Suppressor macrophage (primary cell): Measurements from ENCODE around the gene SPATS2.
A peak's percentile ranks its signal among the peaks of the same experiment; 100 is the strongest.

Source experiments
- DNase-seq, 4 experiments: peaks; one replicate each; pipeline ENCODE4 v3.0.0-alpha.2; 2020 to 2022

Gene SPATS2

DNA sequence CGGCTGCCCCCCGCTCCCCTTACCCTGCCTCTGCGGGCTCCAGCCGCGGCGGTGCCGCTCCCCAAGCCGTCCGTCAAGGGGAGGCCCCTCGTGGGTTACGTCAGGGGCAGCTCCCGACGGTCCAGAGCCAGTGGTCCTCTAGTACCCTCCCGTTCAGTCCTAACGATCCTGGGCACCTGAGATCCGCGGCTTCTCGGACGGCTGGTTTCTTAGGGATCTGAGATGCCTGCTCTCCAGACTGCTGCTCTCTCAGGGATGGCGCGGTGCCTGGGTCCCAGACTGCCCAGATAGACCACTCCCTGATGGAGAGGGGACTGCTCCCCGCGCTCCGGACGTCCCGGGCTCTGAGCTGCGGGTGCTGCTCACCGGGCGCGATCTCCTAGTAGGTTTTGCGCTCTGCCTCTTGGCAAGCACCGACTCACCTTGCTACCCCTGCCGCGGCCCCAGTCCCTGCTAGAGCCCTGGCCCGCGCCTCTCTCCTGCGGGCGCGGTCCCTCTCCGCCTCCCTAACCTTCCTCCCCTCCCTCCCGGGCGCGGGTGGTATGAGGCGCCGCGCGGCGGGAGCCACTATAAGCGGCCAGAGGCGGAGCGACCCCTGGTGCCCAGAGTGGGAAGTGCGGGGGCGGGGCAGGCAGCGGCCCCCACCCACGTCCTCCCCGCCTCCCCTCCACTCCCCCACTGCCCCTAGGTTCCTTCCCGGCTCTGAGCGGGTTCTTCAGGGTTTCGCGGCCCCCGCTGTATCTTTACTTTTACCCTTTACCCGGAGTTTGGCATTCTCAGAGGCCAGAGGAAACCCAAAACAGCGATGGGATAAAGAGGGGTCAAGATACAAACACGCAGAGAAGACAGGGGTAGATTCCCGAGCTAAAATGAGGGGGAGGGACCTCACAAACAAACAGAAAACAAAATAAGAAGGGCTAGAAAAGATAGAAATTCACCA lies 30.3 kb upstream of the SPATS2 start, which contains the start of gene C1QL4:
Gene C1QL4 (minus strand): TSS at position 544 of the 940 bp plus-strand sequence. CDS start 711 bp downstream, outside the sequence.
- peak; percentile 73 to 90 (median 84) for DNase-seq

DNA sequence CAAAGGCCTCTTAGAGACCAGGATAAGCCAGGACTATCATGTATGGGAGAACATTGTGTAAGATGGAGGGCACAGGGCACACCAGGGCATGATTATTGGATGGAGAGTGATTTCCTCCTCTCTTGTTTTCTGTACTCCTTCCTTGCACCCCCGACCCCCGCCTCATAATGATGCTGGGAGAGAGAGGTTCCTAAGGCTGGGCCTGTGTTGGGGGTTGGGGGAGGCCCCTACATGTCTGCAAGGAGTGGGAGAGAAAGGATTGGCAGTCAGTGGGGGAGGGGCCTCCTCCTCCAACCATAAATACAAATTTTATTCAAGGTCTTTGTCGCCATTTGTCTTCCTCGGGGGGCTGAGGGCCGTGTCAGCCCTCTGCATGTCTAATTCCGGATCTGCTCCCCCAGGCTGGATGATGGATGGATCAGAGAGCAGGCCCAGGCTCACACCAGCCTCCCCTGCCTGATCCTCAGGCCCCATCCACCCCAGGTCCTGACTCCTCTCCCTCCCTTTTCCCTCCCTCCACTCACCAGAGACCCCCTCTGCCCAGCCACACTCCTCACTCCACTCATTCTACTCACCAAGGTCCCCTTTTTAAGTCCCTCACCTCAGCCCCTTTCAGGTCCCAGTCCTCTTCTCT lies 28.3 kb upstream of the SPATS2 start:
- no peak for DNase-seq

DNA sequence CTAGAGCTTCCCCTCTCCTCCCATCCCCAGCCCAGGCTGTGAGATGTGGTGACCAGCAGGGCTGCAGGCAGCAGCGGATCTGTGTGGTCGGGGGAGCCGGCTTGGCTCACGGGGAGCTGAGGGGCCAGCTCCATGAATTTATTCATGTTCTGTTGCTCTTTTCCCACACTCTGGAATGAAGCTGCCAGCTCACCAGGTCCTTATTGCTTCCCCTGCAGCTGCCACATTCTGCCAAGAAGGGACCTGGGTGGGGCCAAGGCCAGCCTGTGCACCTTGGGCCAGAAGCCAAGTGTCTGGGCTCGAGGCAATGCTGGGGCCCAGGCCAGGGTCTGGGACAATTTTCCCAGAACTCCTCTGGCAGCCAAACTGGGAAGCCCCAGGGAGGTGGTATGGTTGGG lies 27.8 kb upstream of the SPATS2 start:
- no peak for DNase-seq

DNA sequence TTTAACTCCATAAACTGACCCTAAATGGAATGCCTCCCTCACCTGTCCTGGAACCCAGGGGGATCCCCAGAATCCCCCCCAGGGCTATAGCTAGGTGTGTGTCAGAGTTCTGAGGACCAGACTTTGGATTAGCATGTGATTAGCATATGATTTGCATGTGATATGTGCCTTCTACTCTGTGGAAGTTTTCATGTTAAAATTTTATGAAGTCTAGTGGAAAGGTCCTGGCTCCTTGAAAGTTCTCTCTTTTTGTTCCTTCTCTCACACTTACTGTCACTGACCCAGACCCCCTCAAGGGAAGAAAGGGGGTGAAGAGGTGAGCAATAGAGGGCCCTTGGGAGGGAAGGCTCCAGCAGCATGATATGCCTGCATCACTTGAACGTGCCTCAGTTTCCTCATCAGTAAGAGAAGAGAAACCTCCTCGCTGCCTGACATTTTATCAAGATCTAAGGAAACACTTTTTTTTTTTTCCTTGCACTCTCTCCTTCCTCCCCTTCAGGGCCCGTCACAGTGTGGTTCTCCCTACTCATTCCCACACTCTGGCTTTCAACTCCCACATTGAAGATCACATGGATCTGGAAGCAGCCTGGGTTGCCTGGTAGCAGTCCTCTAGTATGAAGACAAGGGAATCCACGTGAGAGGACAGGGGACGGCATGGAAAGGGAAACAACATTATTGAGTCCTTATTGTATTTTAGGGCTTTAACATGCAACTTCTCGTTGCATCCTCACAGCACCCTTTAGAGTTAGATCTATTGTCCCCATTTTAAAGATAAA lies 27.0 kb upstream of the SPATS2 start:
- no peak for DNase-seq

DNA sequence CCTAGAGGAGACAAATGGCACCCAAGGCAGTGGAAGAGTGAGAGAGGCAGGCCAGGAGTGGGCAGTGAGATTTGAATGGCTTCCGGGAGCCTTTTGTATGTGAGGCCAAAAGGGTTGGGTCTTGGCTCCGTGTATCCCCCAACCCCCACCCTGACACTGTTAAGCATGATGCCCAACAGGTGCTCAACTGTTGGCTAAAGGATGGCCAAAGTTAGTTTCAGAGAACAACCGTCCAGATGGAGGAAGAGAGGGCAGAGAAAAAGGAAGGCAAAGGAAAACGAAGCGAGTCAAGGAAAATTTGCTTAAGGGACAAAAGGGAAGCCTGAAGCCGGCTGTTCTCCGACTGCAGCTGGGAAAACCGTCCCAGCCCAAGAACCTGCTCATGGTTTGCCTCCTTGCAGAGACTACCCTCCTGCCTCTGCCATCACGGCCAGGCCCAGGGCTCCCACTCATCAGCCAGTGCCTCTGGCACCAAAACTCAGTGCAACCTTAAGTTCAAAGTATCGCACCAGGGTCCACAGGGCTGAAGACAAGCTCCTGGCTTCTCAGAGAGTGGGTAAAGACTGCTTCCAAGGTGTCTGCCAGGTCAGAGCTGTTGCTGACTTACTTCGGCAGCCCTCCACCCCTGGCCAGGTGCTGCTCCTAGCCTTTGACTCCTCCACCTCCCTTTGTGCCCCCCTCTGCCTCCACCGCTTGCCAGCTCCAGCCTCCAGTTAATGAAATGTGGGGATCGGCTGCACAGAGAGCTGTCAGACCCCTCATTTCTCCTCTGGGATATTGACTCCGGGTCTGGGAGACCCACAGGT lies 26.1 kb upstream of the SPATS2 start:
- DNase-seq: no peak

DNA sequence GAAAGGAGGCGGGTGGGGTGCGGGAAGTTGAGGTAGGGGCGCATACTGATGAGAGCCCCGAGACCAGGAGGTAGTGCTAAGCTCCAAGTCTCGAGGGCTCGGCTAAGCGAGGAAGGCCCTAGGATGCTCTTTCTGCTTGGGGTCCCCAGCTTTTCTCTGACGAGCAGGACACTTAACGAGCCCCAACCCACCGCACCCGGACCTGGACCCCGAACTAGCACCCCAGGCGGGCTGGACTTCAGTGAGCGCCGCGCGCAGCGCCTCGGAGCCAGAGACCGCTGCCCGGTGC lies 25.5 kb upstream of the SPATS2 start:
- no peak for DNase-seq

DNA sequence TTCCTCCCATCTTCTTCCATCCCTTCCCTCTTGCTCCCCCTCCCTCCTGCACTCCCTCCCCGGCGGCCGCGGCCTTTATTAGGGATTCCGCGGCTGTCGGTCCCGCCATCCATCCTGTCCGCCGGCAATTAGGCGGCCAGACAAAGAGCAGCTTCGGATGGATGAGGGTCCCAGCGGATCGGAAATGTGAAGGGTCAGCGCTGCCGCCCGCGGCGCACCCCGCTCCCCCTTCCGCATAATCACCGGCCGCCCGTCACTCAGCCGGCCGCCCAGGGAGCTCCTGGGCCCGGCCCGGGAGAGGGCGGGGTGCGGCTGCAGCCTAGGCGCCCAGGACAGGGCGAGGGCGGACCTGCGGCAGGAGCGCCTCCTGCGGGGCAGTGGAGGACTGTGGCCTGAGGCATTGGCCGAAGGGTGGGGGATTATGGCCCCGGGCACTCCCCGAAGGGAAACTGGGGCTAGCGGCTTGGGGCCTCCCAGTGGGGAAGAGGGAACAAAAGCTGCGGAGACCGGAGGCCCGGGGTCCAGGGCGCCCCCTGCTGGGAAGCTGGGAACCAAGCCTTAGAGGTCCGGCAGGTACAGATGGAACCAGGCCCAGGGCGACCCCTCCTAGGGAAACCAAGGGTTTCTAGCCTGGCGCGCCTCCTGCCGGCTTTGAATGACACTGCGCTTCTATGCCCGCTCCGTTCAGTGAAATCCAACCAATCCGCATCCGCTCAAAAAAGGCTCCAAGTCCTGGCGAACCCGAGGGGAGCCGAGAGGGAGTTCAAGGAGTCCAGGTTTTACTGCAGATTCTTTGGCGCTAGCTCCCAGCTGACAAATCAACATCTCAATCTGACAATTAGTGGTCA lies 25.0 kb upstream of the SPATS2 start:
- DNase-seq: peak; percentile 78 to 90 (median 82)

DNA sequence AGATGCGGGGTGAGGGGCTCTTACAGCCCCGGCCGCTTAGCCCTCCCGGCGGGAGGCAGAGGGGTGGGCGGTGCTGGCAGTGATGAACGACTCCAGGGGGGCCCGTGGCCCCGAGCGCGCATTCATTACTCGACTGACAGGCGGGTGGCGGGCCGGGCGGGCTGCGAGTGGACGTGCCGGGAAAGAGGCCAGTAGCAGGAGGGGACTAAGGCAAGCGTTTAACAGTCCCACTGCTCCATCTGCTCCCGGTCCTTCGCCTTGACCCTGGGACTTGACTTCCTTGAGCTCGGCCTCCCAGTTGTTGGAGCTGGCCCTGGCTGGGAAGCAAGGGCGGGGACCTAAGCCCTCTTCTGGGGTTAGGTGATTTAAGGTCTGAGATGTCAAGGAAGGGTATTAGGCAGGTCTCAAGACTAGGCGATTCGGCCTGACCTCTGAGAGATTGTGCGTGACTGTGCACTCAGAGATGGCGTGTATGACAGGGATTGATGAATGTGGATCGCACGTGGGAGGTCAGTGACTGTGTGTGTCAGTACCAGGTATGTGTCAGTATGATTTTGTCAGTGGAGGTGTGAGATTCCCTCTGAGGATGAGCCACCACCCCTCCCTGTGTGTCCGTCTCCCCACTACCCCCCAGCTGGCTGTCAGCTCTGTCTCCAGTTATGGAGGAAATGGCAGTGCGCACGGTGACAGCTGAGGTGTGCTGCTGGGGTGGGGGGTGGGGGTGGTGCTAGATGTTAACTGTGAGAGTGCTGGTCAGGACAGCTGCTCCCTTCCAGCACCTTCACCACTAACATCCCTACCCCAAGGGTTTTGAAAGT lies 24.1 kb upstream of the SPATS2 start:
- DNase-seq: no peak

DNA sequence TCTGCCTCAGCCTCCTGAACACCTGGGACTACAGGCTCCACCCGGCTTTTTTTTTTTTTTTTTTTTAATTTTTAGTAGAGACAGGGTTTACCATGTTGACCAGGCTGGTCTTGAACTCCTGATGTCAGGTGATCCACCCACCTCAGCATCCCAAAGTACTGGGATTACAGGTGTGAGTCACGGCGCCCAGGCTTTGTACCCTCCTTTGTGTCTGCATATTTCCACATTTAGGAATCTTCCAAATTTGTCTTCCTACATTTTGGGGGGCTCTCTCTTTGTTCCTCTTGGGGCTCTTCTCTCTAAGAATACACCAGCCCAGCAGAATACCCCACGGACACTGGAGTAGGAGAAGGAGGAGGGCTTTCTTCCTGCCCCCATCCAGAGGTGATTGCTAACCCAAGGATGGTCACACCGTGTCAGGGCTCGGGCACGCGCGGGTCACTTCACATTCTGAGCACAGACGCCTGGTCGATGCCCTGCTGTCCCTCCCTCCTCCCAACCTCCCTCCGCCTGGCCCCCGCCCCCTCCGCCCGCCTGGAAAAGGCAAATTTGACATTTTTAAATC lies 22.7 kb upstream of the SPATS2 start:
- no peak for DNase-seq

DNA sequence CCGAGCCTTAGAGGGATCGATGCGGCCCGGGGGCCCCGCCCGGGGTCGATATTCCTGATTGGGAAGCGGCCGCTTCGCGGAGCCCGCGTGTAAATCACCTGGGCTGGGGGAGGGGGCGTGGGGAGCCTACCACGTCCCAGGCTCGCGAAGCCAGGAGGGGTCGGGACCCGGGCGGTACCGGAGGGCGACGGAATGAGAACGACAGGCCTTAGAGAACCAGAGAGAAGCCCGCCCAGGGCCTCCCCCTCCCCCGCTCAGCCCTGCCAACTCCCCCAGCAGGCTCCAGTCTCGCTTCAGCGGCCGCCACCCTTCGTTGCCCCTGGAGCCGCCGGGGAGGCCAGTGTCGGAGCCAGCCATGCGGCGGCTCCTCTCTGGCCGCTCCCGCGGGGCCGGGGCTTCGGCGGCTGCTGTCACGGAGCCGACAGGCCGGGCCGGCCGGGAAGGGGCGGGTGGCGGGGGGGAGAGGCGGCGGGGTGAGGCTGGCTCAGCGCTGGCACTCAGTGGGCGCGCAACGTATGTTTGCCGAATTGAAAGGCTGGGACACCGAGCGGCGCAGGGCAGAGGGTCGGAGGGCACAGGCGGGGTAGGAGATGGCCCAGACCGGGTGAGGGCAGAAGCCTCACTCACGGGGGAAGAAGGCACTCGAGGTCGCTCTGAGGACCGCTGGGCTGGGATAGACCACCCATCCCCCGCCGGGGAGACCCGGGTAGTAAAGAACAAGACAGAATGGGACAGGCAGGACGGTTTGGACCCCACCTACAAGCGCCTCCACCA lies 22.0 kb upstream of the SPATS2 start:
- DNase-seq: peak in 1 of 4 experiments; percentile 56

DNA sequence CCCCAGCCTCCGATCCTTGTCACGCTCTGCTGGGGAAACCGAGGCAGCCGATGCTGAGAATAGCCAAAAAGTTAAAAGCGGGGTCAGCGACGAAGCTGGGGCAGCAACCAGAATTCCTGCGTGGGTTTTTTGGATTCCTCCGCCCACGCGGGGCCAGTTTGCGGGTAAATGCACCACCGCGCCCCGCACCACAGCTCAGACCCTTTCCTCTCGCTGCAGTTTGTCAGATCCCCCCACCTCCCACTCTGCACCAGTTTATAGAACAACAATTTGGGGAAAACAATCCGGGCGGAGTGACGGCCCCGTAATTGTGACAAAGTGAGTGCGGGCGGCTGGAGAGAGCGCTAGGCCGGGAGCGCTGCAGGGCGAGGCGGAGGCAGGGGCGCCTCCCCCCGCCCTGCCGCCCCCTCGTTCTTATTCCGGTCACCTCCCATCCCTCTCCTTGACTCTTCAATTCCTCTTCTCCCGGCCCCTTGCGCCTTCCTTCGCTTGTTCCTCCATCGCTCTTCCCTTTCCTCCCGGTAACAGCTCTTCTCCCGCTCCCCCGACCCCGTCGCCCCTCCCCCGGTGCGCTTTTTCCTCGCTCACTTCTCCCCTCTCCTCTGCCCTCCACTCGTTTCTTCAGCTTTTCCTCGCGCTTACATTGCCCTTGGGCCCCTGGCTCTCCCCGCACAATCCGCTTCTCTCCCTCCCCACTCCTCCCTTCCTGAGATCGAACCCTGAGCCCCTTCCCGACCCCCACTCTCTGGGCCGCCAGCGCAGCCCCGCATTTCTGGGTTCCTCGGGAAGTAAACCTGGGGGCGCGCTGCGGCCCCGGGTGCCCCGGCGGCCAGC lies 21.2 kb upstream of the SPATS2 start:
- peak in 1 of 4 experiments; percentile 34 for DNase-seq

DNA sequence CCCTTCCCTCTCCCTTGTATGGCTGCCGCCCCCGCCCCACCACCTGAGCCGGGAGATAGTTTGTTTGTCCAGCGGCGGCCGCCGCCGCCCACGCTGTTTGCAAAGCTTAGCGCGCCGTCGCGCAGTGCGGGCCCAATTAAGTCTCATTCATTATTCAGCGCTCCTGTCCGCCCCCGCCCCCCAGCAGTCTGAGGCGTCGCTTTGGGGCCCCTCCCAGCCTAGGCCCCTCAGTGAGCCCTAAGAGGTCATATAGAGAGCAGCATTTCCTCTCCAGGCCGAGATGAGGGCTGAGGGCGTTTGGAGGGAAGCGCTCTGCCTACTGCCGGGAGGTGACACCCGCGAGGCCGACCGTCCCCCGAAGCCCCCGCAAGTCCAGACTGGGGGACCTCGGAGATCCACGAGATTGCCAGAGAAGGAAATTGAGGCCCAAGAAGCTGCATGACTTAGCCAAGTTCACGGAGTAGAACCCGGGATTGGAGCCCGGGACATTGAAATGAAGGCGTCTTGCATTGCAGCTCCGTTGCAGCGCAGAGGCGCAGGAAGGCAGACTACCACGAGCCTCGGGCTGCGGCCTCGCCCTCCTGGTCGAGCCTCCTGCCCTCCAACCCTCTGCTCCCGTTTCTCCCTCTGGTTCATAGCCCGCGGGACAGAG lies 20.5 kb upstream of the SPATS2 start, which contains the start of gene DNAJC22:
Gene DNAJC22 (plus strand): TSS at position 230 of the 652 bp plus-strand sequence. CDS start 1,985 bp downstream, outside the sequence.
- DNase-seq: peak in 2 of 4 experiments; percentile 34 to 52

DNA sequence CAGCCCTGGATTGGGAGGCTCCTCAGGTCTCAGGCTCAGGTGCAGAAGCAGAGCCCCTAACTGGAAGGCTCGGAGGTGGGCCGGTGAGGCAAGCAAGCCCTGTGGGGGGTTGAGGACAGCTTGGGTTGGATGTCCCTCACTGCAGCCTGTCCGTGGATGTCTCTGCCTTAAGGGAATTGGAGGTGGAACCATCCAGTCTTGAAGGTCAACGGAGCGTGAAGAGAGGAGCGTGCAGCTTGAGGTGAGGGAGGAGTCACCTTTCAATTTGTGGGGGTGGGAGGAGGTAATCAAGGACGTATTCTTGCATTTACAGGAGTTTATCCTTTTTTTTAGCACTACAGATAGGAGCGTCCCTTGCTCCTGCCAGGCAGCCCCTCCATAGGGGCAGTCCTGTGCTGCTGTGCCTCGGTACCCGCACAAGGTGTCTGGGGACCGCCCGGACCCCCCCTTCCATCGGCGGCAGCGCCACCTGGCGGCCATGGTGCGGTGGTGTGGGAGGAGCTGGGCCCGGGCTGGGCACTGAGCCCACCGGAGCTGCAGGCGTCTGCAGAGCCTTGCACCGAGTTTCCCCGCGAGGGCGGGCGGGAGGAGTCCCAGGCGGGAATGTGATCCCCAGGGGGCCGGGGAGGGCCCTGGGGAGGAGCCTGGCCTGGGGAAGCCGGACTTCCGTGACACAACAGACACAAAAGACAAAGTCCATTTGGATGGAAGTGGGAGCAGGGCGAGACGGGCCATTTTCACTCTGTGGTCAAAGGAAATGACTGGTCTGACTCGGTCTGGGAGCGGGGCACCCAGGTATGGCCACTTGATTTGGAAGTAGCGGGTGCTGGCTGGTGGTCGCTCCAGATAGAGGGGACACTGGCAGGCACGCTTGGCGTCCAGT lies 19.7 kb upstream of the SPATS2 start:
- DNase-seq: peak; percentile 58 to 81 (median 71)

DNA sequence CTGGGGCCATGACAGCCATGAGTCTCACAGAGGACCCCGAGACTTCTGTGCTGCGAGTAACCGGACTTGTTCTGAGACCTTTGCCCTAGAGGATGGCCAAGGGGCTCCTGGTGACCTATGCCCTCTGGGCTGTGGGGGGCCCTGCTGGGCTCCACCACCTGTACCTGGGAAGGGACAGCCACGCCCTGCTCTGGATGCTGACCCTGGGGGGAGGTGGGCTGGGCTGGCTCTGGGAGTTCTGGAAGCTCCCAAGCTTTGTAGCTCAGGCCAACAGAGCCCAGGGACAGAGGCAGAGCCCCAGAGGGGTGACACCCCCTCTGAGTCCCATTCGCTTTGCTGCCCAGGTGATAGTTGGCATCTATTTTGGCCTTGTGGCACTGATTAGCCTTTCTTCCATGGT lies 18.5 kb upstream of the SPATS2 start:
- DNase-seq: no peak

DNA sequence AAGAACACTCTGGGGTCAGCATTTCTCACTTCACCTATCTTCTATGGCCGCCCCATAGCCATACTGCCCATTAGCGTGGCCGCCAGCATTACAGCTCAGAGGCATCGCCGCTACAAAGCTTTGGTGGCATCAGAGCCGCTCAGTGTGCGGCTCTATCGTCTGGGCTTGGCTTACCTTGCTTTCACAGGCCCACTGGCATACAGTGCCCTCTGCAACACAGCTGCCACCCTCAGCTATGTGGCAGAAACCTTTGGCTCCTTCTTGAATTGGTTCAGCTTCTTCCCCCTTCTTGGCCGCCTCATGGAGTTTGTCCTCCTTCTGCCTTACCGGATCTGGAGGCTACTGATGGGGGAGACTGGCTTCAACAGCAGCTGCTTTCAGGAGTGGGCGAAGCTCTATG lies 18.0 kb upstream of the SPATS2 start:
- no peak for DNase-seq

DNA sequence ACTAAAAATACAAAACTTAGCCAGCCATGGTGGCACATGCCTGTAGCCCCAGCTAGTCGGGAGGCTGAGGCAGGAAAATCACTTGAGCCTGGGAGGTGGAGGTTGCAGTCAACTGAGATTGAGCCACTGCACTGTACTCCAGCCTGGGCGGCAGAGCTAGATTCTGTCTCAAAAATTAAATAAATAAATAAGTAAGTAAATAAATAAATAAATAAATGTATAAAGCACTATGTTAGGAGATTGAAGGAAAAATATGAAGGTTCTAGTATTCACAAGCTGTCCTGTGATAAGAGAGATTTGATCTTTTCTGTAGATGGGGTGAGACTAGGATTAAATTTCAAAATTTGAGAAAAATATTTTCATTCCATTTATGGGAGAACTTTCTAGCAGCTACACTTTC lies 14.9 kb upstream of the SPATS2 start:
- no peak for DNase-seq

DNA sequence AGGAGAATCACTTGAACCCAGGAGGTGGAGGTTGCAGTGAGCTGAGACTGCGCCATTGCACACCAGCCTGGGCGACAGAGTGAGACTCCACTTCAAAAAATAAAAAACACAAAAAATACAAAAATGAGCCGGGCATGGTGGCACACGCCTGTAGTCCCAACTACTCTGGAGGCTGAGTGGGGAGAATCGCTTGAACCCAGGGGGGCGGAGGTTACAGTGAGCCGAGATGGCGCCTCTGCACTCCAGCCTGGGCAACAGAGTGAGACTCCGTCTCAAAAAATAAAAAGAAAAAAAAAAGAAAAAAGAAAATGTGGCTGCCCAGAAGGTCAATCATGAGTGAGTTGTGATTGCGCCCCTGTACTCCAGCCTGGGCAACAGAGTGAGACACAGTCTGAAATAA lies 11.3 kb upstream of the SPATS2 start:
- no peak for DNase-seq
